HCT116 (cell line): ENCODE results near the gene RC3H1. TPM values are rescaled to one million over a fixed set of nuclear protein-coding genes. Genes with fewer than 3 reads are reported as not detected.
A peak's percentile ranks its signal among the peaks of the same experiment; 100 is the strongest.

ENCODE experiments used
- ATAC-seq: fragments of 200-7000 bp; cut with Tn5 transposase; 2 replicates; pipeline ENCODE4 v1.9.1; 2020; ENCODE audit warnings: mild to moderate bottlenecking, moderate library complexity
- BruUV-seq: library from RNA; stranded (reverse); fragments of 400-500 nt; replicated peaks from 2 replicates; lab custom pipeline; 2021; lab: Mats Ljungman, UMichigan
- CTCF ChIA-PET: fragments of 300-600 bp; sonication (Branson Sonifier 250); formaldehyde crosslinking; loops from one replicate; lab custom pipeline; 2021; ENCODE audit warnings: antibody characterized with exemption; lab: Charles Lee
- POLR2A ChIA-PET: fragments of 300-600, 350-600 bp; sonication (Branson Sonifier 250); formaldehyde crosslinking; loops from one replicate; lab custom pipeline; 2021; ENCODE audit warnings: antibody characterized with exemption; lab: Charles Lee
- RAD21 ChIA-PET, 2 experiments: fragments of 300-600 bp; sonication (Branson Sonifier 250); formaldehyde crosslinking; loops; one replicate each; lab custom pipeline; 2023; ENCODE audit warnings: low total read pairs in 2 of 2; ENCODE audit not compliant: uncharacterized antibody in 2 of 2, unreplicated experiment in 2 of 2, low non-redundant PET in 1 of 2; lab: Charles Lee
- DNase-seq: peaks from one replicate; pipeline ENCODE4 v3.0.0-alpha.2; 2010; ENCODE audit warnings: low read depth, low spot score
- H2AFZ ChIP-seq: fragments of 200-600 bp; shearing (Covaris generic), sonication (generic); 2 replicates; pipeline ENCODE4 v1.6.1; 2017; ENCODE audit warnings: low read depth, mixed run types, mixed read lengths, antibody characterized with exemption, low read length; ENCODE audit not compliant: poor library complexity, severe bottlenecking
- H3K27ac ChIP-seq: 2 replicates; pipeline ENCODE4 v1.5.1; 2012; ENCODE audit warnings: low read depth, low read length
- H3K27me3 ChIP-seq: fragments of 200-600 bp; sonication (generic); 2 replicates; pipeline ENCODE4 v1.6.1; 2016; ENCODE audit warnings: mixed run types, low read length, mixed read lengths; ENCODE audit not compliant: insufficient read depth
- H3K36me3 ChIP-seq, 2 experiments: fragments of 200-500 bp in 1 of 2; fragments of 200-600 bp in 1 of 2; sonication (Bioruptor generic) in 1 of 2; sonication (generic) in 1 of 2; 2 replicates each; pipeline versions ENCODE4 v1.5.1 to v1.6.1; 2014 to 2016; ENCODE audit warnings: low read length in 2 of 2, inconsistent platforms in 1 of 2, mixed read lengths in 1 of 2, mixed run types in 1 of 2; ENCODE audit not compliant: insufficient read depth in 2 of 2, control insufficient read depth in 1 of 2
- H3K4me1 ChIP-seq, 2 experiments: fragments of 200-600 bp in 1 of 2; sonication (generic) in 1 of 2; 2 replicates each; pipeline versions ENCODE4 v1.5.1 to v1.6.1; 2012 to 2017; ENCODE audit warnings: low read length in 2 of 2, inconsistent platforms in 1 of 2, mild to moderate bottlenecking in 1 of 2, mixed read lengths in 1 of 2, mixed run types in 1 of 2, moderate library complexity in 1 of 2; ENCODE audit not compliant: insufficient read depth in 2 of 2, control insufficient read depth in 1 of 2
- H3K4me2 ChIP-seq: fragments of 200-600 bp; sonication (generic); 2 replicates; pipeline ENCODE4 v1.6.1; 2017; ENCODE audit warnings: mixed run types, low read length, mixed read lengths
- H3K4me3 ChIP-seq, 2 experiments: fragments of 200-600 bp in 1 of 2; sonication (generic) in 1 of 2; replicated peaks in 1 of 2; 2 replicates each; pipeline ENCODE4 v1.5.1; 2011 to 2016; ENCODE audit warnings: low read length in 2 of 2, control low read depth in 1 of 2, low read depth in 1 of 2, mild to moderate bottlenecking in 1 of 2, mixed read lengths in 1 of 2, mixed run types in 1 of 2
- H3K79me2 ChIP-seq: fragments of 200-600 bp; sonication (generic); 2 replicates; pipeline ENCODE4 v1.6.1; 2017; ENCODE audit warnings: mild to moderate bottlenecking, mixed run types, low read length, moderate library complexity, mixed read lengths; ENCODE audit not compliant: insufficient read depth
- H3K9ac ChIP-seq: fragments of 200-600 bp; sonication (generic); 2 replicates; pipeline ENCODE4 v1.6.1; 2016; ENCODE audit warnings: low read length, mixed read lengths
- H3K9me2 ChIP-seq: fragments of 200-600 bp; sonication (generic), shearing (Covaris generic); 2 replicates; pipeline ENCODE4 v1.6.1; 2017; ENCODE audit warnings: mixed run types, mild to moderate bottlenecking, moderate library complexity; ENCODE audit not compliant: insufficient read depth
- H3K9me3 ChIP-seq, 2 experiments: fragments of 200-500 bp in 1 of 2; fragments of 200-600 bp in 1 of 2; sonication (Bioruptor generic) in 1 of 2; sonication (generic) in 1 of 2; 2 replicates each; pipeline ENCODE4 v1.6.1; 2014 to 2017; ENCODE audit warnings: low read length in 2 of 2, mixed read lengths in 2 of 2, inconsistent platforms in 1 of 2, low read depth in 1 of 2, mild to moderate bottlenecking in 1 of 2, mixed run types in 1 of 2, moderate library complexity in 1 of 2; ENCODE audit not compliant: control insufficient read depth in 1 of 2, insufficient read depth in 1 of 2
- H4K20me1 ChIP-seq: fragments of 200-600 bp; sonication (generic), shearing (Covaris generic); 2 replicates; pipeline ENCODE4 v1.6.1; 2017; ENCODE audit warnings: mixed run types, mild to moderate bottlenecking, moderate library complexity; ENCODE audit not compliant: insufficient read depth
- CEBPB ChIP-seq: IDR thresholded peaks from 2 replicates; pipeline ENCODE4 v1.6.1; 2012; ENCODE audit warnings: low read depth
- CTCF ChIP-seq, 3 experiments: fragments of 200-600 bp in 1 of 3; sonication (generic) in 1 of 3; IDR thresholded peaks in 2 of 3; conservative IDR thresholded peaks in 1 of 3; 2 replicates each; pipeline ENCODE4 v1.5.1; 2012 to 2017; ENCODE audit warnings: low read depth in 2 of 3, low read length in 2 of 3, antibody characterized with exemption in 1 of 3, borderline replicate concordance in 1 of 3, control low read depth in 1 of 3, mild to moderate bottlenecking in 1 of 3, mixed read lengths in 1 of 3, mixed run types in 1 of 3, moderate library complexity in 1 of 3; ENCODE audit not compliant: insufficient read depth in 1 of 3
- ELF1 ChIP-seq: IDR thresholded peaks from 2 replicates; pipeline ENCODE4 v1.6.1; 2012; ENCODE audit warnings: low read depth, borderline replicate concordance
- EZH2 ChIP-seq: fragments of 200-600 bp; sonication (generic); IDR thresholded peaks from 2 replicates; pipeline ENCODE4 v1.6.1; 2017; ENCODE audit warnings: antibody characterized with exemption, mixed run types
- EZH2phosphoT487 ChIP-seq: fragments of 200-600 bp; IDR thresholded peaks from 2 replicates; pipeline ENCODE4 v1.6.1; 2018; ENCODE audit warnings: antibody characterized with exemption, borderline replicate concordance
- FOSL1 ChIP-seq: IDR thresholded peaks from 2 replicates; pipeline ENCODE4 v1.6.1; 2012; ENCODE audit warnings: low read depth
- JUND ChIP-seq: IDR thresholded peaks from 2 replicates; pipeline ENCODE4 v1.6.1; 2012
- POLR2AphosphoS5 ChIP-seq: IDR thresholded peaks from 2 replicates; pipeline ENCODE4 v1.6.1; 2011; ENCODE audit warnings: mild to moderate bottlenecking, low read depth, low read length, moderate library complexity
- RAD21 ChIP-seq: IDR thresholded peaks from 2 replicates; pipeline ENCODE4 v1.6.1; 2012; ENCODE audit warnings: low read depth, mild to moderate bottlenecking
- SIN3A ChIP-seq: IDR thresholded peaks from 2 replicates; pipeline ENCODE4 v1.6.1; 2012; ENCODE audit warnings: low read depth
- SP1 ChIP-seq: IDR thresholded peaks from 2 replicates; pipeline ENCODE4 v1.6.1; 2012; ENCODE audit warnings: low read depth
- SRF ChIP-seq: IDR thresholded peaks from 2 replicates; pipeline ENCODE4 v1.6.1; 2012; ENCODE audit warnings: low read depth
- TCF7L2 ChIP-seq: IDR thresholded peaks from 2 replicates; pipeline ENCODE4 v1.7.0; 2011; ENCODE audit warnings: borderline replicate concordance, inconsistent platforms; ENCODE audit not compliant: insufficient read depth, insufficient read length; ENCODE audit errors: extremely low read depth
- YY1 ChIP-seq: IDR thresholded peaks from 2 replicates; pipeline ENCODE4 v1.6.1; 2011; ENCODE audit warnings: low read length, low read depth, moderate library complexity, mild to moderate bottlenecking; ENCODE audit not compliant: insufficient replicate concordance; ENCODE audit errors: extremely low read depth
- ZFX ChIP-seq: fragments of 450-650 bp; IDR thresholded peaks from 2 replicates; pipeline ENCODE4 v1.6.1; 2017
- ZNF274 ChIP-seq: fragments of 200-500 bp; sonication (Bioruptor generic); IDR thresholded peaks from 2 replicates; pipeline ENCODE4 v1.6.1; 2014; ENCODE audit warnings: mild to moderate bottlenecking, low read depth, low read length, inconsistent platforms
- intact Hi-C: fragments of 100-400 bp; cut with micrococcal nuclease; formaldehyde crosslinking; loops from 2 replicates; pipeline ENCODE4 v1.10.0; 2022
- total RNA-seq: library from RNA; stranded (reverse); gene quantifications from one replicate; pipeline ENCODE4 v1.2.1, GENCODE V29; 2021; ENCODE audit not compliant: unreplicated experiment
- TF ChIP-seq, protein P1 (sequence below): IDR thresholded peaks from 2 replicates; pipeline ENCODE4 v1.6.1; 2012; ENCODE audit warnings: low read depth
- TF ChIP-seq, protein P2 (sequence below): IDR thresholded peaks from 2 replicates; pipeline ENCODE4 v1.6.1; 2011; ENCODE audit warnings: mild to moderate bottlenecking, low read length, moderate library complexity; ENCODE audit not compliant: insufficient replicate concordance; ENCODE audit errors: extremely low read depth
- TF ChIP-seq, protein P3 (sequence below): IDR thresholded peaks from 2 replicates; pipeline ENCODE4 v1.6.1; 2012

RC3H1 gene
- total RNA-seq, 1 experiment from 2014 or later, result 23.6 TPM

DNA sequence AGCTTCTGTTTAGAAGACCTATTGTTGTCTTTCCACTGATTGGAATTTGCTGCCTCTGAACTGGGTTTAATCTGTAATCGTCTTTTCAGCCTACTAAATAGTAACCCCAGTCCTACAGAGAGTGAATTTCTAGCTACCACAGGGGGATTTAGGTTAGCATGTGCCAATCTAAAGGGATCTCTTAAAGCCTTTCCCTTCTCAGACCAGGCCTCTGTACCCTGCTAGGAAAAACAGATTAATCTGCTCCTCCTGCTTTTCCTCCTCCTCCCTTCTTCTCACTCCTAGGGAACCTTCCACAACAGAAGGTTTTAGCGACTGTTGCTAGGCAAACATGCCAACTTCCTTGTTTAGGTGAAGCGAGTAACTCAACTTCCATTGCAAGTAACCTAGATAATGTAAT, 1.3 kb upstream of the RC3H1 start:
- H3K9me2 ChIP-seq, result no peaks in the 10 kb centered on the region
- no peak overlapping the region for H3K27ac ChIP-seq
- ATAC-seq, result no peak
- CTCF ChIA-PET, result no interaction called here
- no peaks in the 10 kb centered on the region for H3K27me3 ChIP-seq
- TF ChIP-seq, protein P1, sequence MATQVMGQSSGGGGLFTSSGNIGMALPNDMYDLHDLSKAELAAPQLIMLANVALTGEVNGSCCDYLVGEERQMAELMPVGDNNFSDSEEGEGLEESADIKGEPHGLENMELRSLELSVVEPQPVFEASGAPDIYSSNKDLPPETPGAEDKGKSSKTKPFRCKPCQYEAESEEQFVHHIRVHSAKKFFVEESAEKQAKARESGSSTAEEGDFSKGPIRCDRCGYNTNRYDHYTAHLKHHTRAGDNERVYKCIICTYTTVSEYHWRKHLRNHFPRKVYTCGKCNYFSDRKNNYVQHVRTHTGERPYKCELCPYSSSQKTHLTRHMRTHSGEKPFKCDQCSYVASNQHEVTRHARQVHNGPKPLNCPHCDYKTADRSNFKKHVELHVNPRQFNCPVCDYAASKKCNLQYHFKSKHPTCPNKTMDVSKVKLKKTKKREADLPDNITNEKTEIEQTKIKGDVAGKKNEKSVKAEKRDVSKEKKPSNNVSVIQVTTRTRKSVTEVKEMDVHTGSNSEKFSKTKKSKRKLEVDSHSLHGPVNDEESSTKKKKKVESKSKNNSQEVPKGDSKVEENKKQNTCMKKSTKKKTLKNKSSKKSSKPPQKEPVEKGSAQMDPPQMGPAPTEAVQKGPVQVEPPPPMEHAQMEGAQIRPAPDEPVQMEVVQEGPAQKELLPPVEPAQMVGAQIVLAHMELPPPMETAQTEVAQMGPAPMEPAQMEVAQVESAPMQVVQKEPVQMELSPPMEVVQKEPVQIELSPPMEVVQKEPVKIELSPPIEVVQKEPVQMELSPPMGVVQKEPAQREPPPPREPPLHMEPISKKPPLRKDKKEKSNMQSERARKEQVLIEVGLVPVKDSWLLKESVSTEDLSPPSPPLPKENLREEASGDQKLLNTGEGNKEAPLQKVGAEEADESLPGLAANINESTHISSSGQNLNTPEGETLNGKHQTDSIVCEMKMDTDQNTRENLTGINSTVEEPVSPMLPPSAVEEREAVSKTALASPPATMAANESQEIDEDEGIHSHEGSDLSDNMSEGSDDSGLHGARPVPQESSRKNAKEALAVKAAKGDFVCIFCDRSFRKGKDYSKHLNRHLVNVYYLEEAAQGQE, result no peak
- TF ChIP-seq, protein P2, sequence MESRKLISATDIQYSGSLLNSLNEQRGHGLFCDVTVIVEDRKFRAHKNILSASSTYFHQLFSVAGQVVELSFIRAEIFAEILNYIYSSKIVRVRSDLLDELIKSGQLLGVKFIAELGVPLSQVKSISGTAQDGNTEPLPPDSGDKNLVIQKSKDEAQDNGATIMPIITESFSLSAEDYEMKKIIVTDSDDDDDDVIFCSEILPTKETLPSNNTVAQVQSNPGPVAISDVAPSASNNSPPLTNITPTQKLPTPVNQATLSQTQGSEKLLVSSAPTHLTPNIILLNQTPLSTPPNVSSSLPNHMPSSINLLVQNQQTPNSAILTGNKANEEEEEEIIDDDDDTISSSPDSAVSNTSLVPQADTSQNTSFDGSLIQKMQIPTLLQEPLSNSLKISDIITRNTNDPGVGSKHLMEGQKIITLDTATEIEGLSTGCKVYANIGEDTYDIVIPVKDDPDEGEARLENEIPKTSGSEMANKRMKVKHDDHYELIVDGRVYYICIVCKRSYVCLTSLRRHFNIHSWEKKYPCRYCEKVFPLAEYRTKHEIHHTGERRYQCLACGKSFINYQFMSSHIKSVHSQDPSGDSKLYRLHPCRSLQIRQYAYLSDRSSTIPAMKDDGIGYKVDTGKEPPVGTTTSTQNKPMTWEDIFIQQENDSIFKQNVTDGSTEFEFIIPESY, result no peak
- no peak for TF ChIP-seq RAD21
- no peak for TF ChIP-seq EZH2phosphoT487
- TF ChIP-seq JUND, result no peak
- no peak for TF ChIP-seq CTCF (IDR thresholded peaks at IDR 0.05 in 2 of 3, conservative IDR thresholded peaks at IDR 0.05 in 1 of 3; ENCODE audit: borderline replicate concordance in 1 of 3, insufficient read depth in 1 of 3, low read depth in 2 of 3, low read length in 2 of 3)
- TF ChIP-seq SRF, result no peak
- TF ChIP-seq, protein P3, sequence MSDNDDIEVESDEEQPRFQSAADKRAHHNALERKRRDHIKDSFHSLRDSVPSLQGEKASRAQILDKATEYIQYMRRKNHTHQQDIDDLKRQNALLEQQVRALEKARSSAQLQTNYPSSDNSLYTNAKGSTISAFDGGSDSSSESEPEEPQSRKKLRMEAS, result no peak
- TF ChIP-seq SP1, result no peak
- no peak for TF ChIP-seq ZNF274
- TF ChIP-seq CEBPB, result no peak
- TF ChIP-seq TCF7L2, result no peak
- TF ChIP-seq ELF1, result no peak
- TF ChIP-seq FOSL1, result no peak
- no peak for TF ChIP-seq SIN3A
- TF ChIP-seq YY1, result no peak
- no peak for TF ChIP-seq EZH2
- no peak for TF ChIP-seq ZFX
- no peak for TF ChIP-seq POLR2AphosphoS5
- no peaks in the 10 kb centered on the region for H3K9me3 ChIP-seq
- intact Hi-C loops, result no loop called here
- no TSS peak for BruUV-seq
- peak overlapping the region; percentile 82 for H3K4me2 ChIP-seq
- RAD21 ChIA-PET, result no interaction called here
- H3K4me3 ChIP-seq, result no peak overlapping the region
- H3K9ac ChIP-seq, result peak overlapping the region; percentile 91
- peak overlapping the region; percentile 37 for H2AFZ ChIP-seq
- peak; percentile 50 for DNase-seq
- peaks cover 17 to 27% of the 10 kb centered on the region in 2 experiments for H3K4me1 ChIP-seq
- POLR2A ChIA-PET, result no interaction called here
- peaks cover 38% of the 10 kb centered on the region for H3K79me2 ChIP-seq
- no peaks in the 10 kb centered on the region for H3K36me3 ChIP-seq
- peaks cover 6% of the 10 kb centered on the region; the same call in 1 of the 2 replicates for H4K20me1 ChIP-seq
